Measurements from ENCODE around the gene NRP2.

GRCh38 chr2:205728366-205728765 lies 46.1 kb downstream of the NRP2 start:
- TF ChIP-seq RAD21 (IDR thresholded peaks at IDR 0.05; ENCODE audit: low read depth), result no peak
- no peak for TF ChIP-seq FOXM1 (IDR thresholded peaks at IDR 0.05; ENCODE audit: borderline replicate concordance, low read depth)
- no peak for TF ChIP-seq EP300 (IDR thresholded peaks at IDR 0.05; ENCODE audit: borderline replicate concordance)
- TF ChIP-seq CEBPB (IDR thresholded peaks at IDR 0.05), result no peak
- TF ChIP-seq USF1 (IDR thresholded peaks at IDR 0.05), result no peak
- no peak for TF ChIP-seq TEAD4 (IDR thresholded peaks at IDR 0.05)
- TF ChIP-seq REST (IDR thresholded peaks at IDR 0.05; ENCODE audit: low read depth), result no peak
- TF ChIP-seq EGR1 (IDR thresholded peaks at IDR 0.05), result no peak
- no peak for TF ChIP-seq TCF12 (IDR thresholded peaks at IDR 0.05; ENCODE audit: low read depth)
- no peak for TF ChIP-seq TAF1 (IDR thresholded peaks at IDR 0.05; ENCODE audit: low read depth)
- no peak for TF ChIP-seq MAX (IDR thresholded peaks at IDR 0.05)
